BJ (cell line): ENCODE measurements around the gene BANF1. TPM values are rescaled to one million over a fixed set of nuclear protein-coding genes. Genes with fewer than 3 reads are reported as not detected.

Experiments used
- CTCF ChIA-PET: fragments of 350-600 bp; formaldehyde crosslinking; extraction: SDS; loops from one replicate; lab custom pipeline; 2021; ENCODE audit warnings: antibody characterized with exemption, inconsistent platforms; lab: Yijun Ruan, JAX
- POLR2A ChIA-PET: fragments of 300-600 bp; sonication (Branson Sonifier 250); formaldehyde crosslinking; extraction: SDS; loops from one replicate; lab custom pipeline; 2021; ENCODE audit warnings: antibody characterized with exemption; lab: Charles Lee
- DNase-seq: peaks from one replicate; pipeline ENCODE4 v3.0.0-alpha.2; 2011; ENCODE audit warnings: low read depth
- H3K27me3 ChIP-seq: 2 replicates; pipeline ENCODE4 v1.6.0; 2011; ENCODE audit warnings: low read length; ENCODE audit not compliant: control insufficient read depth, insufficient read depth
- H3K36me3 ChIP-seq: 2 replicates; pipeline ENCODE4 v1.5.1; 2011; ENCODE audit warnings: low read length; ENCODE audit not compliant: control insufficient read depth, insufficient read depth
- H3K4me3 ChIP-seq: 2 replicates; pipeline ENCODE4 v1.5.1; 2011; ENCODE audit warnings: low read depth, mild to moderate bottlenecking, control low read depth, low read length
- CTCF ChIP-seq: IDR thresholded peaks from 2 replicates; pipeline ENCODE4 v1.5.1; 2011; ENCODE audit warnings: low read depth, mild to moderate bottlenecking, control low read depth, inconsistent platforms, low read length, moderate library complexity; ENCODE audit not compliant: insufficient read depth
- polyA plus RNA-seq: library from polyadenylated mRNA; depleted of rRNA; stranded (reverse); fragments of >200 nt; gene quantifications from 2 replicates; pipeline ENCODE4 v1.2.3, GENCODE V29; 2011; rRNA removed

BANF1 gene
- polyA plus RNA-seq, 1 experiment: 210 TPM

GRCh38 chr11:66050581-66051231, 48.4 kb downstream of the BANF1 start:
- H3K4me3 ChIP-seq: no peak overlapping the region
- 0 out of 2 replicates have a peak, but pooled peaks have one; percentile 6 for TF ChIP-seq CTCF
- ChIA-PET POLR2A (no interaction called here), CTCF (interaction anchor here (1.1 to 10.8 kb wide), 7 partner anchors 10 to 339 kb away, joined by 3 to 125 read pairs (median 5); partner anchors contain the start of genes KAT5 and PACS1)
- H3K27me3 ChIP-seq: no peaks in the 10 kb centered on the region
- peaks cover 6% of the 10 kb centered on the region for H3K36me3 ChIP-seq
- no peak for DNase-seq

- Histone ChIP-seq H3K36me3 (peaks cover 6% of the 10 kb centered on the region), H3K27me3 (no peaks in the 10 kb centered on the region), H3K4me3 (peak overlapping the region; percentile 53)
- no peak for DNase-seq
- TF ChIP-seq CTCF: no peak
- POLR2A ChIA-PET: interaction anchor here (1.0 kb wide), 1 partner anchor 16 kb away, joined by 6 read pairs; no protein-coding TSS in a partner anchor
- CTCF ChIA-PET: interaction anchor here (1.3 to 10.8 kb wide), 6 partner anchors 9 to 281 kb away, joined by 4 to 125 read pairs (median 5); partner anchors contain the start of gene PACS1
Measured at GRCh38 chr11:66051371-66051765, 49.1 kb downstream of the BANF1 start.

- Histone ChIP-seq H3K27me3 (no peaks in the 10 kb centered on the region), H3K36me3 (peaks cover 10% of the 10 kb centered on the region), H3K4me3 (peak within 1 kb of the TSS; percentile 88)
- peak; percentile 92 for DNase-seq
- TF ChIP-seq CTCF: no peak
- ChIA-PET CTCF (interaction anchor here (0.8 to 10.8 kb wide), 8 partner anchors 9 to 282 kb away, joined by 4 to 125 read pairs (median 5); partner anchors contain the start of gene PACS1), POLR2A (interaction anchor here (0.6 to 1.0 kb wide), 4 partner anchors 14 to 545 kb away, joined by 3 to 6 read pairs (median 4); no protein-coding TSS in a partner anchor)
Measured at GRCh38 chr11:66051766-66052663, 49.7 kb downstream of the BANF1 start, which contains the start of gene SF3B2. Gene SF3B2 (plus strand): TSS chr11:66052364. CDS start chr11:66052385, 21 bp downstream.

GRCh38 chr11:66052664-66052982, 50.3 kb downstream of the BANF1 start:
- Histone ChIP-seq H3K27me3 (no peaks in the 10 kb centered on the region), H3K4me3 (peak overlapping the region; percentile 88), H3K36me3 (peaks cover 12% of the 10 kb centered on the region)
- ChIA-PET POLR2A (no interaction called here), CTCF (interaction anchor here (1.1 to 10.8 kb wide), 5 partner anchors 11 to 282 kb away, joined by 3 to 125 read pairs (median 5); partner anchors contain the start of gene PACS1)
- no peak for DNase-seq
- TF ChIP-seq CTCF: no peak

Other genes starting within 250 kb of the BANF1 start
- 4.6 and 7.5 TPM in 2 replicates for gene AP5B1, start 221.5 kb upstream of the BANF1 start, polyA plus RNA-seq
- gene OVOL1, start 215.4 kb upstream of the BANF1 start, polyA plus RNA-seq: not detected in 2 replicates
- 0.13 and 0.22 TPM in 2 replicates for gene SNX32, start 168.5 kb upstream of the BANF1 start, polyA plus RNA-seq
- gene CFL1, start 144.3 kb upstream of the BANF1 start, polyA plus RNA-seq: 1,912 and 2,736 TPM in 2 replicates
- 31.1 and 63.8 TPM in 2 replicates for gene MUS81, start 142.1 kb upstream of the BANF1 start, polyA plus RNA-seq
- 258 and 497 TPM in 2 replicates for gene EFEMP2, start 129.7 kb upstream of the BANF1 start, polyA plus RNA-seq
- 0.15 and 0.21 TPM in 2 replicates for gene CTSW, start 122.7 kb upstream of the BANF1 start, polyA plus RNA-seq
- 136 and 199 TPM in 2 replicates for gene FIBP, start 114.0 kb upstream of the BANF1 start, polyA plus RNA-seq
- 23.7 and 33.4 TPM in 2 replicates for gene CCDC85B, start 111.8 kb upstream of the BANF1 start, polyA plus RNA-seq
- gene FOSL1, start 102.1 kb upstream of the BANF1 start, polyA plus RNA-seq: 8.2 and 10.3 TPM in 2 replicates
- 49.8 and 81.9 TPM in 2 replicates for gene C11orf68, start 83.4 kb upstream of the BANF1 start, polyA plus RNA-seq
- gene DRAP1, start 83.1 kb upstream of the BANF1 start, polyA plus RNA-seq: 137 and 141 TPM in 2 replicates
- not detected in 2 replicates for gene TSGA10IP, start 57.0 kb upstream of the BANF1 start, polyA plus RNA-seq
- 12.0 and 13.2 TPM in 2 replicates for gene SART1, start 40.8 kb upstream of the BANF1 start, polyA plus RNA-seq
- 24.0 and 27.7 TPM in 2 replicates for gene EIF1AD, start 346 bp upstream of the BANF1 start, polyA plus RNA-seq
- 4.8 and 5.9 TPM in 2 replicates for gene CST6, start 9.5 kb downstream of the BANF1 start, polyA plus RNA-seq
- gene CATSPER1, start 24.0 kb downstream of the BANF1 start, polyA plus RNA-seq: 0.56 and 0.69 TPM in 2 replicates
- not detected in 2 replicates for gene GAL3ST3, start 46.7 kb downstream of the BANF1 start, polyA plus RNA-seq
- 70.3 and 82.7 TPM in 2 replicates for gene SF3B2, start 49.9 kb downstream of the BANF1 start, polyA plus RNA-seq
- 34.3 and 35.8 TPM in 2 replicates for gene PACS1, start 67.8 kb downstream of the BANF1 start, polyA plus RNA-seq